ENCODE data around the gene SLC6A18. TPM values are rescaled to one million over a fixed set of nuclear protein-coding genes. Genes with fewer than 3 reads are reported as not detected.
"Not testable (repeated sequence)": the region's sequence is repeated elsewhere in the genome, so short reads cannot be mapped to it uniquely, and the experiment has no call there.

The SLC6A18 gene
- total RNA-seq, 1 donor from 2014 or later: not detected

DNA sequence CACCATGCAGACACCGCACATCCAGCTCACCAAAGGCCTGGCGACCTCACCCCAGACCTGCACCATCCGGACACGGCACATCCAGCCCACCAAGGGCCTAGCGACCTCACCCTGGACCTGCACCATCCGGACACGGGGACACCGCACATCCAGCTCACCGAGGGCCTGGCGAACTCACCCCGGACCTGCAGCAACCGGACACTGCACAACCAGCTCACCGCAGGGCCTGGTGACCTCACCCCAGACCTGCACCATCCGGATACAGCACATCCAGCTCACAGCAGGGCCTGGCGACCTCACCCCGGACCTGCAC, 58.5 kb downstream of the SLC6A18 start:
- not testable (repeated sequence) for H3K9me3 ChIP-seq (ENCODE audit: control insufficient read depth in 3 of 3, low read length in 3 of 3); H3K36me3 ChIP-seq (ENCODE audit: control insufficient read depth in 3 of 3, insufficient read depth in 3 of 3, low read length in 3 of 3); H3K4me1 ChIP-seq (ENCODE audit: control insufficient read depth in 3 of 3, insufficient read depth in 3 of 3, low read length in 3 of 3); H3K27ac ChIP-seq (ENCODE audit: low read depth, low read length); H3K27me3 ChIP-seq (ENCODE audit: control insufficient read depth in 3 of 3, insufficient read depth in 3 of 3, low read length in 3 of 3); H3K4me3 ChIP-seq (ENCODE audit: low read length in 3 of 3); H3K9ac ChIP-seq (ENCODE audit: low read depth in 1 of 3, low read length in 3 of 3)

DNA sequence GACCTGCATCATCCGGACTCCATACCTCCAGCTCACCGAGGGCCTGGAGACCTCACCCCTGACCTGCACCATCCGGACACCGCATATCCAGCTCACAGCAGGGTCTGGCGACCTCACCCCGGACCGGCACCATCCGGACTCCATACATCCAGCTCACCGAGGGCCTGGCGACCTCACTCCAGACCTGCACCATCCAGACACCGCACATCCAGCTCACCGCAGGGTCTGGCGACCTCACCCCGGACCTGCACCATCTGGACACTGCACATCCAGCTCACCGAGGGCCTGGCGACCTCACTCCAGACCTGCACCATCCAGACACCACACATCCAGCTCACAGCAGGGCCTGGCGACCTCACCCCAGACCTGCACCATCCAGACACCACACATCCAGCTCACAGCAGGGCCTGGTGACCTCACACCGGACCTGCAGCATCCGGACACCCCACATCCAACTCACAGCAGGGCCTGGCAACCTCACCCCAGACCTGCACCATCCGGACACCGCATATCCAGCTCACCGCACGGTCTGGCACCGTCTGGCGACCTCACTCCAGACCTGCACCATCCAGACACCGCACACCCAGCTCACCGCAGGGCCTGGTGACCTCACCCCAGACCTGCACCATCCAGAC, 59.3 kb downstream of the SLC6A18 start:
- not testable (repeated sequence) for H3K27me3 ChIP-seq (ENCODE audit: control insufficient read depth in 3 of 3, insufficient read depth in 3 of 3, low read length in 3 of 3); H3K4me1 ChIP-seq (ENCODE audit: control insufficient read depth in 3 of 3, insufficient read depth in 3 of 3, low read length in 3 of 3); H3K9me3 ChIP-seq (ENCODE audit: control insufficient read depth in 3 of 3, low read length in 3 of 3); H3K36me3 ChIP-seq (ENCODE audit: control insufficient read depth in 3 of 3, insufficient read depth in 3 of 3, low read length in 3 of 3); H3K27ac ChIP-seq (ENCODE audit: low read depth, low read length); H3K4me3 ChIP-seq (ENCODE audit: low read length in 3 of 3); H3K9ac ChIP-seq (ENCODE audit: low read depth in 1 of 3, low read length in 3 of 3)

DNA sequence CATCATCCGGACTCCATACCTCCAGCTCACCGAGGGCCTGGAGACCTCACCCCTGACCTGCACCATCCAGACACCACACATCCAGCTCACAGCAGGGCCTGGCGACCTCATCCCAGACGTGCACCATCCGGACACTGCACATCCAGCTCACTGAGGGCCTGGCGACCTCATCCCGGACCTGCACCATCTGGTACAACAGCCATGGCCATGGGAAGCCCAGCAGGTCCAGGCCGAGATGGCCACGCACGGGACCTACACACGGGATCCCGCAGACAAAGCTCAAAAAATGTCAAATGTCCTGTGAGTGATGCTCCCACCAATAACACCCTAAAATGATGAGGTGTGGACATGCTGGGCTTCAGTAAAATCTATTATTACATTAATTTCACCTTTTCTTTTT, 60.0 kb downstream of the SLC6A18 start:
- peaks cover 0 to 2% (median 0%) of the 10 kb centered on the region in 3 donors for H3K9me3 ChIP-seq (ENCODE audit: control insufficient read depth in 3 of 3, low read length in 3 of 3)
- H3K27me3 ChIP-seq (ENCODE audit: control insufficient read depth in 3 of 3, insufficient read depth in 3 of 3, low read length in 3 of 3): peaks cover 0 to 4% (median 4%) of the 10 kb centered on the region in 3 donors
- H3K4me1 ChIP-seq (ENCODE audit: control insufficient read depth in 3 of 3, insufficient read depth in 3 of 3, low read length in 3 of 3): no peaks in the 10 kb centered on the region
- no peak overlapping the region for H3K4me3 ChIP-seq (ENCODE audit: low read length in 3 of 3)
- H3K27ac ChIP-seq (ENCODE audit: low read depth, low read length): no peak overlapping the region
- H3K36me3 ChIP-seq (ENCODE audit: control insufficient read depth in 3 of 3, insufficient read depth in 3 of 3, low read length in 3 of 3): no peaks in the 10 kb centered on the region
- H3K9ac ChIP-seq (ENCODE audit: low read depth in 1 of 3, low read length in 3 of 3): no peak overlapping the region

DNA sequence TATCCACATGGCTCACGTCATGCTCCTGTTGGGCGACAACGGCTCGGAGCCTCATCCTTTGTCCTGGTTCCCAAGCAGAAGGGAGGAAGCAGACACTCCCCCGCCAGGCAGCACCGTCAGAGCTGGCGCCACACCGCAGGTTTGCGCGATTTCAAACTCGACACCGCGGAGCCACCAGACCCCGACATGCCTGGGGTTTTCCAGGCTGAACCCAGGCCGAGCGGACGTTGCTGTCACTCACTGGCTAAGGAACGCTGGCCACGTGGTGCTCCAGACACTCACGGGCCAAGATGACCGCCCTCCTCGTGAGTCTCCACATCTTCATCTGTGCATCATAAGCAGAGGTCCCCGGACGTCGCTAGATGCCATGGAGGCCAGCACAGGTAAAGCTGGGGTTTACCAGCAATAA, 60.7 kb downstream of the SLC6A18 start:
- Histone ChIP-seq H3K9me3 (ENCODE audit: control insufficient read depth in 3 of 3, low read length in 3 of 3) (peaks cover 0 to 2% (median 0%) of the 10 kb centered on the region in 3 donors), H3K9ac (ENCODE audit: low read depth in 1 of 3, low read length in 3 of 3) (no peak overlapping the region), H3K36me3 (ENCODE audit: control insufficient read depth in 3 of 3, insufficient read depth in 3 of 3, low read length in 3 of 3) (no peaks in the 10 kb centered on the region), H3K4me3 (ENCODE audit: low read length in 3 of 3) (no peak overlapping the region), H3K27ac (ENCODE audit: low read depth, low read length) (no peak overlapping the region), H3K27me3 (ENCODE audit: control insufficient read depth in 3 of 3, insufficient read depth in 3 of 3, low read length in 3 of 3) (peaks cover 0 to 4% (median 0%) of the 10 kb centered on the region in 3 donors), H3K4me1 (ENCODE audit: control insufficient read depth in 3 of 3, insufficient read depth in 3 of 3, low read length in 3 of 3) (no peaks in the 10 kb centered on the region)

DNA sequence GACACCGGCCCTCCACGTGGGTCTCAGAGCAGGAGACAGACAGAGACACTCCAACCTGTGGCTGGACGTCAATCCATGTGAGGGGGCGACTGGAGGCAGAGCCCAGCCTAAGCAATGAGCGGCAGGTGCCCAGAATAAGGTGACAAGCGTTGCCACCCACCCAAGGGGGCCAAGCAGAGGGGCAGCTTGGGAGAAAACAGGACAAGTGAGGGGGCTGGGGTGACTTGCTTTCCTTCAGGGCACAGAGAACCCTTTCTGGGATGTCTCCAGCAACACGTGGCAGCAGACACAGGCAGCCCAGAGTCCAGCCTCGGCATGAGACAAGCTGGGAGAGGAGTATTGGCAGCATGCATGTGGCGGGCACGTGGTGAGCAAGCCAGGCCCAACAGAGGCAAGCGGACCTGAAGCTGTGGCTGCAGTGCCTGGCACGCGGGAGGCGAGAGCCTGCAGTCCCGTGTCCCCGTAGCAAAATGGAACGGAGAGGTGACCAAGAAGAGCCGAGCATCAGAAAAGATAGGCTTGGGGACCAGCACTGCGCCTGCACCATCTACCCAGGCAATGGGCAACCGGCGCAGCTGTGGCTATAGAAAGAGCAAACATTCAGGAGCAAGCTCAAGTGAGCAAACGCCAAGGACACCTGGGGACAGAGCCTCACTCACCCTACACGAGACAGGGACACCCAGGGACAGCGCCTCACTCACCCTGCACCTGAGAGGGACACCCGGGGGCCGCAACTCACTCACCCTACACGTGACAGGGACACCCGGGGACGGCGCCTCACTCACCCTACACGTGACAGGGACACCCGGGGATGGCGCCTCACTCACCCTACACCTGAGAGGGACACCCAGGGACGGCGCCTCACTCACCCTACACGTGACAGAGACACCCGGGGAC, 63.5 kb downstream of the SLC6A18 start:
- Histone ChIP-seq H3K27ac (ENCODE audit: low read depth, low read length) (no peak overlapping the region), H3K9ac (ENCODE audit: low read depth in 1 of 3, low read length in 3 of 3) (no peak overlapping the region), H3K4me1 (ENCODE audit: control insufficient read depth in 3 of 3, insufficient read depth in 3 of 3, low read length in 3 of 3) (no peaks in the 10 kb centered on the region), H3K36me3 (ENCODE audit: control insufficient read depth in 3 of 3, insufficient read depth in 3 of 3, low read length in 3 of 3) (no peaks in the 10 kb centered on the region), H3K27me3 (ENCODE audit: control insufficient read depth in 3 of 3, insufficient read depth in 3 of 3, low read length in 3 of 3) (peaks cover 16 to 21% (median 19%) of the 10 kb centered on the region in 3 donors), H3K9me3 (ENCODE audit: control insufficient read depth in 3 of 3, low read length in 3 of 3) (peaks cover 0 to 2% (median 0%) of the 10 kb centered on the region in 3 donors), H3K4me3 (ENCODE audit: low read length in 3 of 3) (no peak overlapping the region)

DNA sequence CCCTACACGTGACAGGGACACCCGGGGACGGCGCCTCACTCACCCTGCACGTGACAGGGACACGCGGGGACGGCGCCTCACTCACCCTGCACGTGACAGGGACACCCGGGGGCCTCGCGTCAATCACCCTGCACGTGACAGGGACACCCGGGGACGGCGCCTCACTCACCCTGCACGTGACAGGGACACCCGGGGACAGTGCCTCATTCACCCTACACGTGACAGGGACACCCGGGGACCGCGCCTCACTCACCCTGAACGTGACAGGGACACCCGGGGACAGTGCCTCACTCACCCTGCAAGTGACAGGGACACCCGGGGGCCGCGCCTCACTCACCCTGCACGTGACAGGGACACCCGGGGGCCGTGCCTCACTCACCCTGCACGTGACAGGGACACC, 64.4 kb downstream of the SLC6A18 start:
- not testable (repeated sequence) for H3K9me3 ChIP-seq (ENCODE audit: control insufficient read depth in 3 of 3, low read length in 3 of 3)

DNA sequence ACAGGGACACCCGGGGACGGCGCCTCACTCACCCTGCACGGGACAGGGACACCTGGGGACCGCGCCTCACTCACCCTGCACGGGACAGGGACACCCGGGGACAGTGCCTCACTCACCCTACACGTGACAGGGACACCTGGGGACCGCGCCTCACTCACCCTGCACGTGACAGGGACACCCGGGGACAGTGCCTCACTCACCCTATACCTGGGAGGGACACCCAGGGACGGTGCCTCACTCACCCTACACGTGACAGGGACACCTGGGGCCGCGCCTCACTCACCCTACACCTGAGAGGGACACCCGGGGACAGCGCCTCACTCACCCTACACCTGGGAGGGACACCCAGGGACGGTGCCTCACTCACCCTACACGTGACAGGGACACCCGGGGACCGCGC, 65.8 kb downstream of the SLC6A18 start:
- H3K9ac ChIP-seq (ENCODE audit: low read depth in 1 of 3, low read length in 3 of 3); H3K36me3 ChIP-seq (ENCODE audit: control insufficient read depth in 3 of 3, insufficient read depth in 3 of 3, low read length in 3 of 3); H3K9me3 ChIP-seq (ENCODE audit: control insufficient read depth in 3 of 3, low read length in 3 of 3); H3K4me3 ChIP-seq (ENCODE audit: low read length in 3 of 3); H3K4me1 ChIP-seq (ENCODE audit: control insufficient read depth in 3 of 3, insufficient read depth in 3 of 3, low read length in 3 of 3); H3K27ac ChIP-seq (ENCODE audit: low read depth, low read length): not testable (repeated sequence)
- peaks cover 35 to 39% (median 36%) of the 10 kb centered on the region in 3 donors for H3K27me3 ChIP-seq (ENCODE audit: control insufficient read depth in 3 of 3, insufficient read depth in 3 of 3, low read length in 3 of 3)

More for the DNA sequence above, 64.4 kb downstream of the SLC6A18 start:
- H3K27ac ChIP-seq (ENCODE audit: low read depth, low read length); H3K4me1 ChIP-seq (ENCODE audit: control insufficient read depth in 3 of 3, insufficient read depth in 3 of 3, low read length in 3 of 3); H3K36me3 ChIP-seq (ENCODE audit: control insufficient read depth in 3 of 3, insufficient read depth in 3 of 3, low read length in 3 of 3); H3K4me3 ChIP-seq (ENCODE audit: low read length in 3 of 3); H3K9ac ChIP-seq (ENCODE audit: low read depth in 1 of 3, low read length in 3 of 3): not testable (repeated sequence)
- peaks cover 25 to 28% (median 27%) of the 10 kb centered on the region in 3 donors for H3K27me3 ChIP-seq (ENCODE audit: control insufficient read depth in 3 of 3, insufficient read depth in 3 of 3, low read length in 3 of 3)

DNA sequence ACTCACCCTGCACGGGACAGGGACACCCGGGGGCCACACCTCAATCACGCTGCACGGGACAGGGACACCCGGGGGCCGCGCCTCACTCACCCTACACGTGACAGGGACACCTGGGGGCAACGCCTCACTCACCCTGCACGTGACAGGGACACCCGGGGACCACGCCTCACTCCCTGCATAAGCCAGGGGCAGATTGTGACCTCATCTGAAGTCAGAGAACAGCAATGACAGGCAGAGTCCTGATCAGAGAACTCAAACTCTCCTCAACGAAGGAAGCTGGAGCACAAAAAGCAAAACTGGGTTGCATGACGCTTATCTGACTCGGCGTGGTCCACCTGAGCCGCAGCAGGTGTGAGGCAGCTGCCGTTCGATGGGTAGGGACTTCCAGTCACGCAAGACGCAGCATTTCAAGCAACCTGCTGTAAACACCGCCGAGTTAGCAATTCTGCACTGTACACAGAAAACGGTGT, 66.5 kb downstream of the SLC6A18 start:
- peaks cover 35 to 43% (median 42%) of the 10 kb centered on the region in 3 donors for H3K27me3 ChIP-seq (ENCODE audit: control insufficient read depth in 3 of 3, insufficient read depth in 3 of 3, low read length in 3 of 3)
- no peaks in the 10 kb centered on the region for H3K4me1 ChIP-seq (ENCODE audit: control insufficient read depth in 3 of 3, insufficient read depth in 3 of 3, low read length in 3 of 3)
- no peak overlapping the region for H3K27ac ChIP-seq (ENCODE audit: low read depth, low read length)
- H3K4me3 ChIP-seq (ENCODE audit: low read length in 3 of 3): no peak overlapping the region
- H3K9ac ChIP-seq (ENCODE audit: low read depth in 1 of 3, low read length in 3 of 3): no peak overlapping the region
- peaks cover 0 to 2% (median 0%) of the 10 kb centered on the region in 3 donors for H3K9me3 ChIP-seq (ENCODE audit: control insufficient read depth in 3 of 3, low read length in 3 of 3)
- no peaks in the 10 kb centered on the region for H3K36me3 ChIP-seq (ENCODE audit: control insufficient read depth in 3 of 3, insufficient read depth in 3 of 3, low read length in 3 of 3)

DNA sequence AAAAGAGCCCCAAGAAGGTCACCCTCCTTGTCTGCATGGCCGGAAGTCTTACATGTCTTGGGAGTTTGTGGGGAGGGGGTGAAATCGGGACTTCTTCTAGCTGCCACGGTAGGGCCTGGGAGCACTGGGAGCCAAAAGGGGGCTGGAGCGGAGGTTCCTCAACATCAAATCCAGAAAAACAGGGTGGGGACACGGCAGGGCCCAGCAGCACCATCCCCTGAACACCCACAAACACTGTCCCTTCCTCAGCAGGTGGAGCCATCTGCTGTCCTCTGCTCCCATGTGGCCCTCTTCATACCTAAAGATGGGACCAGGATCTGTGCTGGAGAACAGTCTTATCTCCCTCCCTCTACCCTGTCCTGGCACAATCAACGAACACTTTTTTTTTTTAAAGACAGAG, 67.0 kb downstream of the SLC6A18 start:
- no peak overlapping the region for H3K9ac ChIP-seq (ENCODE audit: low read depth in 1 of 3, low read length in 3 of 3)
- peaks cover 0 to 2% (median 0%) of the 10 kb centered on the region in 3 donors for H3K9me3 ChIP-seq (ENCODE audit: control insufficient read depth in 3 of 3, low read length in 3 of 3)
- no peak overlapping the region for H3K4me3 ChIP-seq (ENCODE audit: low read length in 3 of 3)
- H3K4me1 ChIP-seq (ENCODE audit: control insufficient read depth in 3 of 3, insufficient read depth in 3 of 3, low read length in 3 of 3): no peaks in the 10 kb centered on the region
- peaks cover 35 to 46% (median 45%) of the 10 kb centered on the region in 3 donors for H3K27me3 ChIP-seq (ENCODE audit: control insufficient read depth in 3 of 3, insufficient read depth in 3 of 3, low read length in 3 of 3)
- no peak overlapping the region for H3K27ac ChIP-seq (ENCODE audit: low read depth, low read length)
- H3K36me3 ChIP-seq (ENCODE audit: control insufficient read depth in 3 of 3, insufficient read depth in 3 of 3, low read length in 3 of 3): no peaks in the 10 kb centered on the region

DNA sequence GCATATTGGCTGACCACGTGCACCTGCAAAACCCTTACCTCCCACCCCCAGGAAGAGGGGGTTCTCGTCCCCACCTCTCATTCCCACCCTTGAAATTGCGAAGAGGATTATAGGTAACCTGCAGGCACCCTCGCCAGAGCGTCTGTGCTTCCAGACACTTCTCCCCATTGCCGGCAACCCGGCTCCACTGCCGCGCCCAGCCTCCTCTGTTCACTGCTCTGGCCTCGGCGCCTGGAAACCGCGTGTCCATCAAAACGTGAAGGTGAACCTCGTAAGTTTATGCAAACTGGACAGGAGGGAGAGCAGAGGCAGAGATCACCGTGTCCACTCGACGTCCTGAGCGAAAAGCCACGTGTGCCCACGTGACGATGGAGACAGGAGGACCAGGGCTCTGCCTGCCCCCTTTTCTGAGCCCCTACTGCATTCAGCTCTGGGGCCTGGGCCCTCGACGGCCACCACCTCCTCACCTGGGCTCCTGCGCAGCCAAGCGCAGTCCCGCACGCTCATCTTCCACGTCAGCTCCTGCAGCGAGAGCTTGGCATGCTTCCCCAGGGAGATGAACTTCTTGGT, 67.8 kb downstream of the SLC6A18 start:
- Histone ChIP-seq H3K9me3 (ENCODE audit: control insufficient read depth in 3 of 3, low read length in 3 of 3) (peaks cover 0 to 2% (median 0%) of the 10 kb centered on the region in 3 donors), H3K4me3 (ENCODE audit: low read length in 3 of 3) (no peak overlapping the region), H3K27me3 (ENCODE audit: control insufficient read depth in 3 of 3, insufficient read depth in 3 of 3, low read length in 3 of 3) (peaks cover 38 to 49% (median 47%) of the 10 kb centered on the region in 3 donors), H3K36me3 (ENCODE audit: control insufficient read depth in 3 of 3, insufficient read depth in 3 of 3, low read length in 3 of 3) (no peaks in the 10 kb centered on the region), H3K9ac (ENCODE audit: low read depth in 1 of 3, low read length in 3 of 3) (no peak overlapping the region), H3K27ac (ENCODE audit: low read depth, low read length) (no peak overlapping the region), H3K4me1 (ENCODE audit: control insufficient read depth in 3 of 3, insufficient read depth in 3 of 3, low read length in 3 of 3) (no peaks in the 10 kb centered on the region)

All from skeletal muscle tissue (tissue), 4 donors.